ENCODE data around the gene MS4A15. TPM values are rescaled to one million over a fixed set of nuclear protein-coding genes. Genes with fewer than 3 reads are reported as not detected.

The MS4A15 gene
- polyA plus RNA-seq, 1 donor from 2014 or later: not detected

DNA sequence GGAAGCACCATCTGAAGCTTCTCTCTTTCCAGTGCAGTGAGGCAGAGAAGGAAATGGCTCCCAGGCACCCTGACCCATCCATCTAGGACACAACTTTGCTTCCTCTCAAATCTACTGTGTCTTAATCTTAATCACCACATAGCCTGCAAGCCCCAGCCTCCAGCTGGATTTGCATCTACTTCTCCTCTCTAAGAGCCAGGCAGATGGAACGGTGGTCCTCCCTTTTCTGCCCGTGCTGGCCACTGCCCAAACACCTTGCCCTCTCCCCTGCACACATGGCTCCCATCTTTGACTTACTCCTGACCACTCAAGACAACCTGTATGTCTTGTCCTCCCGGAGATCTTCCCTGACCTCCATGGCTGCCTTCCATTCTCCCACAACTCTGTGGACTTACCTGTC lies 35.9 kb downstream of the MS4A15 start:
- no peak overlapping the region for H3K4me3 Mint-ChIP-seq
- H3K4me1 Mint-ChIP-seq: no peaks in the 10 kb centered on the region
- no peaks in the 10 kb centered on the region for H3K36me3 Mint-ChIP-seq
- H3K27me3 Mint-ChIP-seq: peaks cover 4% of the 10 kb centered on the region
- H3K27ac Mint-ChIP-seq: no peak overlapping the region
- H3K9me3 Mint-ChIP-seq: no peaks in the 10 kb centered on the region

DNA sequence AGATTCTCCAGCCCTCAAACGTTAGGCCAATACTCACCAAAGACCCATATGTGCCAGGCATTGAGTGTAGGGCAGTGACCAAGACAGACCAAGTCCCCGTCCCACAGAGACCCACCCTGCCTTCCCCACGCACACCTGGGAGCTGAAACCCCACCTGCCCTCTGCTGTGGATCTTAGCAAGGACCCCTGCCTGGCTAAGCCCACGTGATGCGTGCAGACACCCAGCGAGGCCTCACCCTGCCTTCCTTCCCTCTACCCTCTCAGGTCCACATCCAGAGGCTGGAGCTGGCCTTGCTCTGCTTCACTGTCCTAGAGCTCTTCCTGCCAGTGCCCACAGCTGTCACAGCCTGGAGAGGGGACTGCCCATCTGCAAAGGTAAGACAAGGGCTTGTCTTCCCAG lies 38.6 kb downstream of the MS4A15 start:
- Mint-ChIP-seq H3K9me3 (no peaks in the 10 kb centered on the region), H3K4me3 (no peak overlapping the region), H3K4me1 (no peaks in the 10 kb centered on the region), H3K36me3 (no peaks in the 10 kb centered on the region), H3K27me3 (peaks cover 4% of the 10 kb centered on the region), H3K27ac (no peak overlapping the region)

DNA sequence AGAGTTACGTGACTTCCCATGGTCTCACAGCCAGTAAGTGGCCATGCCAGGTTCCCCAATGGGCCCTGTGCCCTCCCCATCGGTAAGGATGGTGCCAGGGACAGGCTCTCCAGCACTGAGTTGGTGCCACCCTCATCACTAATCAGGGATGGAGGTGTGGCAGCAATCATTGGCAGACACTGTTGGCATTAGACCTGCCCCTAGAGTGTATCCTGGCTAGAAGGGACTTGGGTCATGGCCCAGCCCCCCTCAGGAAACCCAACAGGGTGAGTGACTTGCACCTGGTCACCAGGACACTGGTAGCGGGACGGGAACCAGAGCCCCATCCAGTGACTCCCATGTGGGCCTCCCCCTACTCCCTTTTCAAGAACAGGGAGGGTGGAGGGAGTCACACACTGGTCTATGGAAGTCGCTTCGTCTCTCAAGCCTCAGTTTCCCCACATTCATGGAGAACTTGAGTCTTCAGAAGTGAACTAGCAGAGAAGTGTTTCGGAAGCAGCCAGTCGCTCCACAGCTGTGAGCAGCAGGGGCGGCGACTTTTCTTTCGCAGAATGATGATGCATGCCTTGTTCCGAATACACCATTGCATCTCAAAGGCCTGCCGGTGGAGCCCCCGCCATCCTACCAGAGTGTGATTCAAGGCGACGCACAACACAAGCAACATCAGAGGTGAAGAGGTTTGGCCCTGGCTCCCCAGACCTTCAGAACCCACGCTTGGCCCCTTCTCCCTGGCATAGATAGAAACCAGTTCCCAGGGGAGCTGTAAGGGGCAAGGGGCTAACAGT lies 41.4 kb downstream of the MS4A15 start:
- Mint-ChIP-seq H3K27me3 (peaks cover 4% of the 10 kb centered on the region), H3K27ac (no peak overlapping the region), H3K4me1 (no peaks in the 10 kb centered on the region), H3K36me3 (no peaks in the 10 kb centered on the region), H3K9me3 (no peaks in the 10 kb centered on the region), H3K4me3 (no peak overlapping the region)

- Mint-ChIP-seq H3K36me3 (no peaks in the 10 kb centered on the region), H3K27ac (no peak overlapping the region), H3K4me1 (no peaks in the 10 kb centered on the region), H3K4me3 (no peak overlapping the region), H3K27me3 (peaks cover 6% of the 10 kb centered on the region), H3K9me3 (no peaks in the 10 kb centered on the region)
Measured at GRCh38 chr11:60798631-60799030, 42.0 kb downstream of the MS4A15 start.

- Mint-ChIP-seq H3K27me3 (peaks cover 4% of the 10 kb centered on the region), H3K27ac (no peak overlapping the region), H3K4me1 (no peaks in the 10 kb centered on the region), H3K36me3 (no peaks in the 10 kb centered on the region), H3K9me3 (no peaks in the 10 kb centered on the region), H3K4me3 (no peak overlapping the region)
Measured at GRCh38 chr11:60801194-60801593, 44.5 kb downstream of the MS4A15 start.

- no peak overlapping the region for H3K4me3 Mint-ChIP-seq
- H3K27ac Mint-ChIP-seq: no peak overlapping the region
- H3K9me3 Mint-ChIP-seq: no peaks in the 10 kb centered on the region
- peaks cover 3% of the 10 kb centered on the region for H3K27me3 Mint-ChIP-seq
- H3K36me3 Mint-ChIP-seq: peaks cover 3% of the 10 kb centered on the region
- no peaks in the 10 kb centered on the region for H3K4me1 Mint-ChIP-seq
Measured at GRCh38 chr11:60803273-60803936, 46.7 kb downstream of the MS4A15 start.

- Mint-ChIP-seq H3K4me1 (no peaks in the 10 kb centered on the region), H3K4me3 (no peak overlapping the region), H3K27me3 (peaks cover 17% of the 10 kb centered on the region), H3K27ac (no peak overlapping the region), H3K36me3 (peaks cover 3% of the 10 kb centered on the region), H3K9me3 (peaks cover 2 to 4% (median 3%) of the 10 kb centered on the region in 3 donors)
Measured at GRCh38 chr11:60809249-60809648, 52.6 kb downstream of the MS4A15 start.

DNA sequence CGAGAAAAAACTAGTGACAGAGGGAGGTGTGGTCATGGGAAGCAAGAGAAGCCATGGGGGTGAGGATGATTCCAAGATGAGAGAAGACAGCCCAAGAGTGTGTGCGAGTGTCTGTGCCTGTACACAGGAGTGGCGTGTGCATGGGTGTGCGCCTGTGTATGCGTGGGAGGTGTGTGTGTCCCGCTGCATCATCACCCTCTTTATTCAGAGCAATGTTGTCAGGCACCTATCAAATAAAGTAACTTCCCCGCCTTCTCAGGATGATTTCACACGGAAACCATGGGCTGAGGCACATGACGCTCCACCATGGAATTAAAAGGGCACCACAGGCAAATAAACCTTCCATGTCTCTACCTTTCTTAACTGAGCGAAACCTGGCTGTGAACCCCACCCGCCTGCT lies 53.0 kb downstream of the MS4A15 start:
- Mint-ChIP-seq H3K9me3 (peaks cover 2 to 4% (median 3%) of the 10 kb centered on the region in 3 donors), H3K27ac (no peak overlapping the region), H3K36me3 (peaks cover 3% of the 10 kb centered on the region), H3K4me3 (no peak overlapping the region), H3K27me3 (peaks cover 17% of the 10 kb centered on the region), H3K4me1 (no peaks in the 10 kb centered on the region)

GRCh38 chr11:60810151-60810550 lies 53.5 kb downstream of the MS4A15 start:
- H3K27me3 Mint-ChIP-seq: peaks cover 17% of the 10 kb centered on the region
- H3K9me3 Mint-ChIP-seq: peaks cover 2 to 4% (median 3%) of the 10 kb centered on the region in 3 donors
- H3K4me1 Mint-ChIP-seq: no peaks in the 10 kb centered on the region
- no peak overlapping the region for H3K4me3 Mint-ChIP-seq
- peaks cover 3% of the 10 kb centered on the region for H3K36me3 Mint-ChIP-seq
- no peak overlapping the region for H3K27ac Mint-ChIP-seq

GRCh38 chr11:60810569-60810968 lies 53.9 kb downstream of the MS4A15 start:
- H3K27me3 Mint-ChIP-seq: peaks cover 17% of the 10 kb centered on the region

DNA sequence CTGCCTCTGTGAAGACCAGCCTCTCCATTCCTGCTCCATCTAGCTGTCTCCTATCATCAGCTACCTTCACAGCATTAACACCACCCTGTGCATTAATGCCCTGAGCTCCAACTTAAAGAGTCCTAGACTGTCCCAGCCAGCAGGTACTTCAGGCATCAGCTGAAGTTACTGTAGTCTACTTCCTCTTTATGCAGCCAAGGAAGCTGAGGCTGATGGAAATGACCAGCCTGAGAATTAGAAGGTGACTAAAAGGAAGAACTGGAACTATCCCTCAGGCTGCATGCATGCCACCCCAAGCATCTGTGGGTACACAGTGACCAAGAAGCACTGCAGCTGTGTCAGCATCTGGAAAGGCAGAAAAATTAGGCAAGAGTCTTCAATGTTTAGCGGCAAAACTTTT lies 56.7 kb downstream of the MS4A15 start:
- H3K4me1 Mint-ChIP-seq: no peaks in the 10 kb centered on the region
- H3K27ac Mint-ChIP-seq: no peak overlapping the region

More at GRCh38 chr11:60810569-60810968, 53.9 kb downstream of the MS4A15 start:
- Mint-ChIP-seq H3K4me3 (no peak overlapping the region), H3K4me1 (no peaks in the 10 kb centered on the region), H3K27ac (no peak overlapping the region), H3K9me3 (peaks cover 2 to 4% (median 3%) of the 10 kb centered on the region in 3 donors), H3K36me3 (peaks cover 3% of the 10 kb centered on the region)

DNA sequence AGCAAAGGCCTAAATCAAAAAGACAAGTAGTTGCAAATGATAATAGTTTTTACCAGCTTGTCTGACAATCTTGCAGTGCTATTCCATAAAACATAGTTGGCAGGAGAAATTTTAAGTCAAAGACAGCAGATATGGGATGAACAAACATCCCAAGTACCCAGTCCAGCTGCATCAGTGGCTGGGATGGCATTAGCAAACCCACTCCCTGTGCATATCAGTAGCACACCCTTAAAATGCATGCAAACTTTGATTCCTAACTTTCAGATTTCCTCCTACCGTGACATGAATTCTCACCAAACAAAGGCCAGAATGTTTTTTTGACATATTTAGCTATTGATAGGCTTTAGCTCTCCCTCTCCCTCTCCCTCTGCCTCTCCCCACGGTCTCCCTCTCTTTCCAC lies 57.4 kb downstream of the MS4A15 start:
- H3K27me3 Mint-ChIP-seq: peaks cover 19% of the 10 kb centered on the region
- peaks cover 1% of the 10 kb centered on the region for H3K36me3 Mint-ChIP-seq
- peaks cover 5 to 13% (median 11%) of the 10 kb centered on the region in 3 donors for H3K9me3 Mint-ChIP-seq
- no peak overlapping the region for H3K27ac Mint-ChIP-seq
- H3K4me3 Mint-ChIP-seq: no peak overlapping the region
- H3K4me1 Mint-ChIP-seq: no peaks in the 10 kb centered on the region

More for the DNA sequence above, 56.7 kb downstream of the MS4A15 start:
- Mint-ChIP-seq H3K4me3 (no peak overlapping the region), H3K27me3 (peaks cover 19% of the 10 kb centered on the region), H3K9me3 (peaks cover 5 to 13% (median 11%) of the 10 kb centered on the region in 3 donors), H3K36me3 (peaks cover 1% of the 10 kb centered on the region)

DNA sequence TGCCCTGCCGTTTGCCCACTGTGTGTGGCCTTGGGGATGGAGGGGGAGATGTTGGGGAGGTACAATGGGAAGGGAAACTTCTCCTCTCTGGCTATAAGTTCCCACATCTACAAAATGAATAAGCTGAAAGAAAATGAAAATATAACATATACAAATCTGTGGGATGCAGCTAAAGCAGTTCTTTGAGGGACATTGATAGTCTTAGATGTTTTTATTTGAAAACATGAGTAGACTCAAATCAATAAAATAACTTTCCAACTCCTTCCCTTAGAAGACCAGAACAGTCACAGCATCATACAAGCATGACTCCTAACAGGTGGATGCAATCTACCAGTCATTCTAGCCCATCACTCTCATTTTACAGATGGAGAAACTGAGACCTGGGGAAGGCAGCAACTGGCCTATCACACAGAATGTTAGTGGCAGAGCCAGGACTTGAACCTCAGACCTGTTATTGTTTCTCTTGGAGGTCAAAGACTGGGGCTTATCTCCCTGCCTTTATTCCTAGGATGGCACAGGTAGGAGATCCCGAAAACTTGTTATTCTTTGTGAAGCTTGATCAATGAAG lies 60.0 kb downstream of the MS4A15 start:
- Mint-ChIP-seq H3K27me3 (peaks cover 8% of the 10 kb centered on the region), H3K9me3 (peaks cover 5 to 13% (median 11%) of the 10 kb centered on the region in 3 donors), H3K27ac (no peak overlapping the region), H3K4me3 (no peak overlapping the region), H3K36me3 (peaks cover 1% of the 10 kb centered on the region), H3K4me1 (no peaks in the 10 kb centered on the region)

- Mint-ChIP-seq H3K36me3 (peaks cover 1% of the 10 kb centered on the region), H3K4me3 (no peak overlapping the region), H3K27ac (no peak overlapping the region), H3K4me1 (no peaks in the 10 kb centered on the region), H3K27me3 (peaks cover 11% of the 10 kb centered on the region), H3K9me3 (peaks cover 4 to 9% (median 9%) of the 10 kb centered on the region in 3 donors)
Measured at GRCh38 chr11:60818057-60818456, 61.4 kb downstream of the MS4A15 start.

GRCh38 chr11:60821827-60822599 lies 65.3 kb downstream of the MS4A15 start:
- Mint-ChIP-seq H3K27ac (no peak overlapping the region), H3K4me3 (no peak overlapping the region), H3K9me3 (peaks cover 2 to 6% (median 4%) of the 10 kb centered on the region in 3 donors), H3K36me3 (peaks cover 3% of the 10 kb centered on the region), H3K4me1 (no peaks in the 10 kb centered on the region), H3K27me3 (peaks cover 9% of the 10 kb centered on the region)
